GM19452 (cell line): ENCODE results near the gene CAPZB.

Experiments
- ATAC-seq: cut with Tn5 transposase; IDR thresholded peaks from one replicate; pipeline ENCODE4 v1.9.1; 2021; ENCODE audit not compliant: unreplicated experiment

CAPZB gene

GRCh38 chr1:19432943-19433718 is 52.2 kb downstream of the CAPZB start:
- no peak for ATAC-seq

GRCh38 chr1:19430121-19431068 is 54.9 kb downstream of the CAPZB start:
- ATAC-seq = no peak

GRCh38 chr1:19429611-19430010 is 55.7 kb downstream of the CAPZB start:
- ATAC-seq = no peak

GRCh38 chr1:19427087-19427781 is 58.1 kb downstream of the CAPZB start:
- ATAC-seq = no peak

GRCh38 chr1:19426294-19427086 is 58.8 kb downstream of the CAPZB start:
- no peak for ATAC-seq

GRCh38 chr1:19425646-19426239 is 59.6 kb downstream of the CAPZB start:
- ATAC-seq = no peak

GRCh38 chr1:19424651-19425570 is 60.4 kb downstream of the CAPZB start:
- ATAC-seq = no peak

- no peak for ATAC-seq
These were observed 62.2 kb downstream of the CAPZB start for GRCh38 chr1:19423130-19423529.

- ATAC-seq = no peak
These were observed 64.0 kb downstream of the CAPZB start for GRCh38 chr1:19421365-19421764.

- ATAC-seq = no peak
These were observed 64.7 kb downstream of the CAPZB start for GRCh38 chr1:19420606-19421005.

GRCh38 chr1:19419691-19420090 is 65.6 kb downstream of the CAPZB start:
- no peak for ATAC-seq

- ATAC-seq = no peak
These were observed 66.8 kb downstream of the CAPZB start for GRCh38 chr1:19418503-19418971.

GRCh38 chr1:19416921-19417470 is 68.3 kb downstream of the CAPZB start:
- ATAC-seq = no peak

GRCh38 chr1:19416145-19416544 is 69.2 kb downstream of the CAPZB start:
- ATAC-seq = no peak

GRCh38 chr1:19414515-19415121 is 70.7 kb downstream of the CAPZB start:
- ATAC-seq = no peak

- ATAC-seq = no peak
These were observed 71.3 kb downstream of the CAPZB start for GRCh38 chr1:19413999-19414398.

- ATAC-seq = no peak
These were observed 72.7 kb downstream of the CAPZB start for GRCh38 chr1:19412654-19413053.

- ATAC-seq = no peak
These were observed 73.7 kb downstream of the CAPZB start for GRCh38 chr1:19411612-19412011.
